Hypothalamus (tissue), 51 donors: ENCODE measurements around the gene EGFL8.
"Not testable (repeated sequence)": the region's sequence is repeated elsewhere in the genome, so short reads cannot be mapped to it uniquely, and the experiment has no call there.

ENCODE experiments used
- DNase-seq, 51 donors: peaks; one replicate each; lab custom pipeline; 2025; lab: John Stamatoyannopoulos, UW

The EGFL8 gene

DNA sequence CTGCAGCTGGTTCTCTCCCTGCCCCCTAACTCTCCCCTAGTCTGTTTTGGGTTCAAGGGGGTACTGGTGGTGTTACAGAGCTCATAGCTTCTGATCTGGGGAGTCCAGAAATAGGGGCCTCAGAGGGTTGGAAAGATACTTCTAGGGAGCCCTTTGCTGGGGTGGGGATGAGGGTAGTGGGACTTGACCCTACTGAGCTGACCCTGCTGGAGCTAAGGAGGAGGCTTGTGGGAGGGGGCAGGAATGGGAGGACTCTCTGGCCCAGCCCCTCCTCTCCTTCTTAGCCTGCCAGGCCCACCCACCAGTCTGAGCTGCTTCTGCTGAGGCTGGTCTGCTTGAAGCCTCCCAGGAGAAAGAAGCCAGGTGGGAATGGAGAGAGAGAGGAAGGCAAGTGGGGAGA, at the start of gene EGFL8:
Gene EGFL8, plus strand, starts transcription at position 301 of the 400 bp plus-strand sequence. CDS start 1,571 bp downstream, outside the sequence.
- no peak for DNase-seq

GRCh38 chr6:32114796-32115195, 49.6 kb upstream of the EGFL8 start:
- DNase-seq: no peak

DNA sequence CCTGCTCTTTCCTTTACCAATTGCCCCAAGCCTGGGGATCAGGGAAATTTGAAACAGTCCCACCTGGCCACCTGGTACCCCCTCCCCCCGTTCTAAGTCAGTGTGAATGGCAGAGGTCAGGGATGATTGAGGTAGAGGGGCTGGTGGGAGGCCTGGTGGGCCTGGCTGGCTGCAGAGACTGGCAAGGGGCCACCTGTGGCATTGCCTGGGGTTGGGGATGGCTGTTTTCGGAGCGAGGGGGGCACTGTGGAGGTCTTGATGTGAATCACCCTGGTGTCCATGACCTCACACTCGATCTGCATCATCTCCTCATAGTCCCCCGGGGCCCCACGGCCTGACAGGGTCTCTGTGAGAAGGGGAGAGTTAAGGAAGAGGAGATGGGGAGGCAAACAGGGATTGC, 48.8 kb upstream of the EGFL8 start:
- DNase-seq: no peak

DNA sequence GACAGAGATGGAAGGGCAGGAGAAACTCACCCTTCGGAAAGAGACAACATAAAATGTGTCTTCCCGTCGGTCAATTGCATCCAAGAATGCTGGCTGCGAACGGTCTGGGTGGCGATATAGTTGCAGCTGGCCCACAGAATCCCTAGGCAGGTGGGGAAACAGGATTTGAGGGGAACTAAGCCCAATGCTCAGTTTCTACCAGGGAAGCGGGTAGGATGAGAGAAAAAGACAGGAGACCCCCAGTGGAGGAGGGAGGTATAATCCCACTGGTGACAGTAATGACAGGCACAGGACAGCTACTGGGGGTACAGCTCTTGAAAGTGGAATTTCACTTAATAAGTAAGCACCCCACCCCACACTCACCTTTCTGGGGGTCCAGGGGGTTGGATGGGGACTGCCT, 47.7 kb upstream of the EGFL8 start:
- DNase-seq: no peak

DNA sequence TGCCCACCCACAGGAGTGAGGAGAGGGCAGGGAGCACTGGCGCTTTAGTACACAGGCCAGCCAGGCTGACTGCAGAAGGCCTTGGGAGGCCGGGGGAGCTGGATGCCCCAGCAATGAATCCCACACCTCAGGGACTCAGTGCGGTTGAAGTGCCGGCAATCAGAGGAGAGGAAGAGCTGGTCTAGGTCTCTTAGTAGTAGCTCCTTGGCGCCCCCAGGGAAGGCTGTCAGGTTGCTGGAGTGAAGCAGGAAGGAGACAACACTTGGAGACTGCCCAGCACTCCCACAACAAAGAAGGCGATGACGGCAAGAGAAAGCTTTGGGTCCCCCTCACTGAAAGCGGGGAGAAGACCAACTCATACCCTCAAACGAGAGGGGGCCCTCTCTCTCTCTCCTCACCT, 46.9 kb upstream of the EGFL8 start:
- no peak for DNase-seq

GRCh38 chr6:32118782-32119628, 45.4 kb upstream of the EGFL8 start:
- DNase-seq: peak in 48 of 51 donors; percentile 12 to 95 (median 78)

GRCh38 chr6:32120573-32121059, 43.8 kb upstream of the EGFL8 start:
- no peak for DNase-seq

DNA sequence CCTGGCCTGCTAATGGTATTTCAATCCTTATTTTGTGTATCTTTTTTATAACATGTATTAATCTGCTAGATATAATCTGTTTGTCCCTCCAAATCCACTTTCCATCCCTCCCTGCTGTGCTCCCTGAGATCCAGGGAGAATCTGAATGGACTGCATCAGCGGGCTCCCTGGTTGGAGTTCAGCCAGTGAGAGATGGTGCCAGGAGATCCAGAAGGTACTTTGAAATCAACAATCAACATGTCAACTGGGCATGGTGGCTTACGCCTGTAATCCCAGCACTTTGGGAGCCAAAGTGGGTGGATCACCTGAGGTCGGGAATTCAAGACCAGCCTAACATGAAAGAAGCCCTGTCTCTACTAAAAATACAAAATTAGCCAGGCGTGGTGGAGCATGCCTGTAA, 40.7 kb upstream of the EGFL8 start:
- no peak for DNase-seq

DNA sequence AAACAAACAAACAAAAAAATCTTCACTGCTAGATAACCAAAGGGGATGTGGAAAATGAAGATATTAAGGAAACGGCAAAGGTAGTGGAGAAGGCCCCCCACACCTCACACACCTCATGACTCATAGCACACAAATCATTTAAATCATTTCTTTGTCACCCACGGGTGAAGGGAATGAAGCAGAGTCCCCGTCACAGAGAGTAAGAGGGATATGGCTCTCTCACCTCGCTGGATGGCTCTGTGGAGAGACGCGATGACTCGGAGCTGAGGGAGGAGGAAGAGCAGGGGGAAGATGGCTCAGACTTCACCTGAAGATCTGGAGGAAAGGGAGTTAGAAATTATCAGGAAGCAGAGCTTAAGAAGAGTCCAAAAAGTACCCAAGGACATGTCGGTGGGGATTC, 37.5 kb upstream of the EGFL8 start:
- DNase-seq: no peak

GRCh38 chr6:32127409-32127716, 37.0 kb upstream of the EGFL8 start:
- no peak for DNase-seq

- DNase-seq: peak in 50 of 51 donors; percentile 59 to 100 (median 97)
Observed at GRCh38 chr6:32127717-32128592, 36.4 kb upstream of the EGFL8 start, which contains the start of gene ATF6B. TSS of gene ATF6B (minus strand) at chr6:32128246. CDS start at chr6:32128207, 39 bp downstream.

GRCh38 chr6:32128751-32129296, 35.6 kb upstream of the EGFL8 start:
- DNase-seq: peak in 1 of 51 donors; percentile 19

DNA sequence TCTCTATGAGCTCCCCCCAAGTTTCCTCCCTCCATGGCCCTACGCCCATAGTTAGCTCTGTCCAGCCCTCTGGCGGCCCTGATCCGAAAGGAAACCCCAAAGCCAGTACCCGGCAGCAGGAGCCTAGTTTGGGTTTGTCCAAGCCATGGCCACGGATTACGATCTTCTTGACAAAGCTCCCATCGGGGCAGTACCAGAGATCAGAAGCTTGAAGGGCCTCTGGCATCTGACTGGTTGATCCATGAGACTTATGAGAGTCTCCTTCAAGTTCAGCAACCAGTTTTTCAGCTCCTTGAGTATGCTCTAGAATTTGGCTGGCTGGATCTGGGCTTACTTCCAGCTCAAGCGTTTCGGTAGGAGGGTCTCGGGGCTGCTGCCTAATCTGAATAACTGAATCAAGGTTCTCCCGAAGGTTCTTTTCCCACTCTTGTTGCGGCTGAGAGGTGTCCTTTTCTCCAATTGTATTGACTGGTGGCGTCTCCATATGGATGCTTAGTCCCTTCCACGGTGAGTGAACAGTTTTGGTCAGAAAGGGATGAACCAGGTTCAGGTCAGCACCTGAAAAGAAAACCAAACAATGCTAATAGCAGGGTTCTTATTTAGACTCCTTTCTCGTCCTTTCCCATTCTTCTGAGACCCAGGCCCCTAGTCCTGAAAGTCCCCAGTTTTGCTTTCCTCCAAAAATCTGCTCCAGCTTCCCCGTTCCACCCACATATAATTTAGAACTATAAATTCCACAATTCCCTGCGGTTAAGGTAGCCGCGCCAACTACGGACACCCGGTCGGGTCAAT, 34.9 kb upstream of the EGFL8 start:
- DNase-seq: peak in 1 of 51 donors; percentile 78

DNA sequence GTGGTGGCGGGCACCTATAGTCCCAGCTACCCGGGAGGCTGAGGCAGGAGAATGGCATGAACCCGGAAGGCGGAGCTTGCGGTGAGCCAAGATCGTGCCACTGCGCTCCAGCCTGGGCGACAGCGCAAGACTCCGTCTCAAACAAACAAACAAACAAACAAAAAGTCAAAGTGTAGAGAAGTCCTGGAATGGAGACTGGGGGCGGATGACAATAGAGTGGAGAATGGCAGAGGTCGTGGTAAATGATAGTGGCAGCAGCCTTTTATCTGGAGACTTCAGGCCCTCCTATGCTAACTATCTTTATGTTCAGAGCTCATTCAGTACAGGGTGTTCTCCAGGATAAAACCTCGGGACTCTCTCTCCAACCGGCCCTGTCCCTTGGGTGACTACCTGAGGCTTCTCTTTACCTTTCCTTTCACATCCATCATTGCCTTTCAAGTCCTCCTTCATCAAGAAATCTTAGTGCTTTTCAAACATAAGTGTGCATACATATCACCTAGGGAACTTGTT, 32.9 kb upstream of the EGFL8 start:
- DNase-seq: no peak

DNA sequence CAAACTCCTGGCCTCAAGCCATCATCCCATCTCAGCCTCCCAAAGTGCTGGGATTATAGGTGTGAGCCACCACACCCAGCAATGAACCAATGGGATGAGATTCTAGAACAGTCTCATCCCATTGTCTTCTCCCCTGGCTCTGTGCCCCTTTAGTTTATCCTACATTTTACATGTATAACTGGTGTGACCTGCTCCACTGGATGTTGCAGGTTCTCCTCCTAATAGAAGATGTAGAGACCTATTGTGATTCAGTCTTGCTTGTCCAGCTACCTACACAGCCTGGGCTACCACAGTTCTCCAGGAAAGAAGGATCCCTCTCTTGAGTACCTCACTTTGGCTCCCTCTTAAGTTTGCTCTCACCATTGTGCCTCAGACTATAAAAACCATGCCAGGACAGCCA, 32.3 kb upstream of the EGFL8 start:
- no peak for DNase-seq

DNA sequence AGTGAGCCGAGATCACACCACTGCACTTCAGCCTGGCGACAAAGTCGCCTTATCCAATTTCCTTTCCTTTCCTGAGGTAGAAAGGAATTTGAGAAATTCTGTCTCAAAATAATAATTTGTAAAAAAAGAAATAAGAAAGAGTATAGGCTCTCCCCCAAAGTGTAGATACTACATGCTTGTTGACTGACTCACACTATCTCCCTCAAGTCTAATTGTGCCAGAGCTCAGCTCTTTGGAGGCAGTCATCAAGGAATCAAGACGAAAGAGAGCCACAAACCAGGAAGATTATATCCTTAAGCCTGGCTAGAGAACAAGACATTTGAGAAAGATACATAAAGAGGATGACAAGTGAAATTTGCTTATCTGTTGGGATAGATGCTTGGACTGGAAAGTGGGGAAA, 30.6 kb upstream of the EGFL8 start:
- DNase-seq: no peak

DNA sequence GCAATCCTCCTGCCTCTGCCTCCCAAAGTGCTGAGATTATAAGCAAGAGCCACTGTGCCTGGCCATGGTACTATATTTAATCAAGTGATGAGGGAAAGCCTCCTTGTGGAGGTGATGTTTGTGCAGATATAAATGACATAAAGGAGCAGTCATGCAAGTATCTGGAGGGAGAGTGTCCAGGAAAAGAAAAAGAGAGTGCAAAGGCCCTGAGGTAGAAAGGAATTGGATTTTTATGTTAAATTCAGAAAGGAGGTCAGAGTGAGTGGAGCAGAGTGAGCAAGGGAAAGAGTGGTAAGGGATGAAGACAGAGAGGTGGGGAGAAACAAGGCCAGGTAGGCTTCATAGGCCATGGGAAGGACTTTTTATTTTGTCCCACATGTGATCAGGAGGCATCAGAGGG, 26.9 kb upstream of the EGFL8 start:
- no peak for DNase-seq

DNA sequence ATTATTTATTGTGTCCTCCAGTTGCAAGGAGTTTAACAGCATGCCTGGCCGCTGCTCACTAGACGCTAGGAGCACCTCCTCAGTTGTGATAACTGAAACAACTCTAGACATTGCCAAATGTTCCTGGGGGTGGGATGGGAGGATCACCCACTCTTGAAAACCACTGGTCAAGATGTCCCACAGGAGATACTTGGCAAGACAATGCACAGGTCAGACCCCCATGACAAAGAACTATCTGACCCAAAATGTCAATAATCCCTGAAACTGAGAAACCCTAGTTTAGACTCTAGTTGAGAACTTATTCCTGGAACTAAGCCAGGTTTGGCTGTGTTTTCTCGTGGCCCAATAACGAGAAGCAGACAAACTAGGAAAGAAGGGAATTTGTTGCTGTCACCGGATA, 24.8 kb upstream of the EGFL8 start:
- no peak for DNase-seq

DNA sequence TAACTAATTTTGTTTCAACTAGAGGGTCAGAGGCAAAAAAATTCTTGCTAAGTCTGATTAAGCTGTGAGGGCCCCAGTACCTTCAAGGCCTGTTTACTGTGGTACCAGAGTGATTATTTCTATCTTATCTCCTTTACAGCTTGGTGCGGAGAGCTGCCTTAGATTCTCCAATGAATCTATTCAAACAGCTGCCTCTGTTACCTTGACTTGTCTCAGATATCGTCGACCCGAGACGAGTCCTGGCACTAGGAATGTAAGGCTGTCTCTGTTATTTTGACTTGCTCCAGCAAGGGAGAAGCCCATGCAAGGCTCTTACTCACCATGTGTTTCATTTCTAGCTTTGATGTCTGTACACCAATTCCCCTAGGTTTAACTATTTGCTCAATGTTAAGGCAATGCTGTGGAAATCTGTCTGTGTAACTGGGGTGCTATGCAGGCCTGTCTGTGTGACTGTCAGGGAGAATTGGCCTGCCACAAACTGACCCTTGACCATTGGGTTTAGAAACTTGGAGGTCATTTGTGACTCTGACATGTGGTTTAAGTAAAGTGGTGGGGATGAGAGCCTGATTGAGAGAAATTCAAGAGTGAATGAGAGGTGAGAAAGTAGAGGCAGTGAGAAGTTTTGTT, 23.9 kb upstream of the EGFL8 start:
- DNase-seq: no peak

DNA sequence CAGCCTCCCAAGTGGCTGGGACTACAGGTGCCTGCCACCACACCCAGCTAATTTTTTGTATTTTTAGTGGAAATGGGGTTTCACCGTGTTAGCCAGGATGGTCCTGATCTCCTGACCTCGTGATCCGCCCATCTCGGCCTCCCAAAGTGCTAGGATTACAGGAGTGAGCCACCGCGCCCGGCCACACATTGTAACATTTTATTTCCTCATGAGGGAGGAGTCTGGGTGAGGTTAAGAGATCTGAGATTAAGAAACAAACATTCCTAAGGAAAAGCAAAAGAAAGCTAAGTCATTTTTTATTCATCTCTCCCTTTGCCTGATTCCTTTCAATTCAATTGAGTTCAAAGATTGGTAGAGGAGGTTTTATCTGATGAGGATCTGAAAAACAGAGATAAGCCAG, 20.2 kb upstream of the EGFL8 start:
- not testable (repeated sequence) for DNase-seq
